Measurements from ENCODE around the gene PPP1R37. TPM values are rescaled to one million over a fixed set of nuclear protein-coding genes. Genes with fewer than 3 reads are reported as not detected.

Gene PPP1R37
- total RNA-seq, 3 donors from 2014 or later (not counting 1 experiment from before 2014, with no cell fraction given), result 23.8 to 29.3 (median 25.0) TPM

- ATAC-seq, result no peak
- 91% methylated on average over 6 of the region's 6 CpGs for WGBS (ENCODE audit: insufficient coverage)
- Histone ChIP-seq H3K4me3 (ENCODE audit: low read length) (no peak overlapping the region), H3K27ac (ENCODE audit: low read length) (no peak overlapping the region), H3K36me3 (ENCODE audit: control insufficient read depth, insufficient read depth, low read length) (no peaks in the 10 kb centered on the region), H3K9me3 (ENCODE audit: control insufficient read depth, insufficient read depth, low read length) (no peaks in the 10 kb centered on the region), H3K4me1 (ENCODE audit: control insufficient read depth, insufficient read depth, low read length) (peaks cover 30% of the 10 kb centered on the region), H3K27me3 (ENCODE audit: control insufficient read depth, insufficient read depth, low read length) (no peaks in the 10 kb centered on the region)
- DNase-seq, result no peak
- Mint-ChIP-seq H3K4me1 (peaks cover 26 to 43% of the 10 kb centered on the region in 2 donors), H3K36me3 (no peaks in the 10 kb centered on the region), H3K9me3 (no peaks in the 10 kb centered on the region), H3K4me3 (no peak overlapping the region), H3K27ac (no peak overlapping the region), H3K27me3 (ENCODE audit: low read depth in 2 of 2) (no peaks in the 10 kb centered on the region)
- intact Hi-C loops (cut with micrococcal nuclease), result no loop called here
- TF ChIP-seq CTCF (IDR thresholded peaks at IDR 0.05), result no peak
These were observed 31.0 kb downstream of the PPP1R37 start for GRCh38 chr19:45124021-45124420.

DNA sequence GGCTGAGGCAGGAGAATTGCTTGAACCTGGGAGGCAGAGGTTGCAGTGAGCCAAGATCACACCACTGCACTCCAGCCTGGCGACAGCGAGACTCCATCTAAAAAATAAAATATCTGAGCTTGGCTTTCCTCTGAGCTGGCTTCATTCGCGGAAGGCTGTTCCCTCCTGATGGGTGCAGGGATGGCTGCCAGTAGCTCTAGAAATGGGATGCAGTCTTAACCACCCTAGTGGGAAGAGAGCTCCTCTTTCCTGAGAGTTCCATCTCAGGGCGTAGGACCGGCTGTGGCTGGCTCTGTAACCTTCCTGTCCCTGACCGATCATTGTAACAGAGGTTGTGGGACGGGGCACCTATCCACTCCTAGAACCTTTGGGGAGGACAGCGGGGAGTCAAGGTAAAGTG lies 32.4 kb downstream of the PPP1R37 start:
- Histone ChIP-seq H3K4me3 (ENCODE audit: low read length) (no peak overlapping the region), H3K27me3 (ENCODE audit: control insufficient read depth, insufficient read depth, low read length) (no peaks in the 10 kb centered on the region), H3K9me3 (ENCODE audit: control insufficient read depth, insufficient read depth, low read length) (no peaks in the 10 kb centered on the region), H3K27ac (ENCODE audit: low read length) (no peak overlapping the region), H3K36me3 (ENCODE audit: control insufficient read depth, insufficient read depth, low read length) (no peaks in the 10 kb centered on the region), H3K4me1 (ENCODE audit: control insufficient read depth, insufficient read depth, low read length) (peaks cover 23% of the 10 kb centered on the region)
- H3K9me3 Mint-ChIP-seq, result no peaks in the 10 kb centered on the region
- ATAC-seq, result no peak
- intact Hi-C loops (cut with micrococcal nuclease), result no loop called here
- DNase-seq, result no peak
- no peaks in the 10 kb centered on the region for H3K27me3 Mint-ChIP-seq (ENCODE audit: low read depth in 2 of 2)
- WGBS (ENCODE audit: insufficient coverage), result 96% methylated on average over 9 of the region's 9 CpGs
- H3K27ac Mint-ChIP-seq, result no peak overlapping the region
- peaks cover 25 to 42% of the 10 kb centered on the region in 2 donors for H3K4me1 Mint-ChIP-seq
- no peaks in the 10 kb centered on the region for H3K36me3 Mint-ChIP-seq
- no peak overlapping the region for H3K4me3 Mint-ChIP-seq
- no peak for TF ChIP-seq CTCF (IDR thresholded peaks at IDR 0.05)

GRCh38 chr19:45125975-45126493 lies 33.1 kb downstream of the PPP1R37 start:
- H3K4me3 ChIP-seq (ENCODE audit: low read length), result no peak overlapping the region
- no peaks in the 10 kb centered on the region for H3K36me3 ChIP-seq (ENCODE audit: control insufficient read depth, insufficient read depth, low read length)
- Mint-ChIP-seq H3K27me3 (ENCODE audit: low read depth in 2 of 2) (no peaks in the 10 kb centered on the region), H3K9me3 (no peaks in the 10 kb centered on the region), H3K27ac (no peak overlapping the region), H3K4me1 (peaks cover 21 to 39% of the 10 kb centered on the region in 2 donors), H3K4me3 (no peak overlapping the region), H3K36me3 (no peaks in the 10 kb centered on the region)
- H3K4me1 ChIP-seq (ENCODE audit: control insufficient read depth, insufficient read depth, low read length), result peaks cover 21% of the 10 kb centered on the region
- H3K27ac ChIP-seq (ENCODE audit: low read length), result no peak overlapping the region
- intact Hi-C loops (cut with micrococcal nuclease), result no loop called here
- peak; percentile 80 to 94 (median 91) for ATAC-seq
- peak; percentile 77 for TF ChIP-seq CTCF (IDR thresholded peaks at IDR 0.05)
- peak; percentile 58 to 81 for DNase-seq
- WGBS (ENCODE audit: insufficient coverage), result 57% methylated on average over 12 of the region's 12 CpGs
- H3K27me3 ChIP-seq (ENCODE audit: control insufficient read depth, insufficient read depth, low read length), result no peaks in the 10 kb centered on the region
- H3K9me3 ChIP-seq (ENCODE audit: control insufficient read depth, insufficient read depth, low read length), result no peaks in the 10 kb centered on the region

DNA sequence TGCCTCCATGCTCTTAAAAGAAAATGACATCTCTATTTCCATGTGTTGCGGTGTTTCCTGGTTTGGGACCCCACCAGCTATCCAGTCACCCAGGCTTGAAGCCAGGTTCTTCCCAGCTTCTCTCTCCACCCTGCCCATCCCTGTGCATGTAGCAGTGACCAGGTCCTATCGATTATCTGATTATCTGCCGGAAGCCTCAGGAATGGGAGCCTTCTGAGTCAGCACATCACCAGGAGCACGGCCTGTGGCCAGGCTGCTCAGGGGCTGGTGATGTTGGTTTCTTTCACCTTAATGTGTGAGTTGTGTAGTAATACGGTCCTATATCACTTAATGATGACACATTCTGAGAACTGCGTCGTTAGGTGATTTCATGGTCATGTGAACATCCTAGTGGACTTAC lies 33.7 kb downstream of the PPP1R37 start:
- Histone ChIP-seq H3K36me3 (ENCODE audit: control insufficient read depth, insufficient read depth, low read length) (no peaks in the 10 kb centered on the region), H3K4me3 (ENCODE audit: low read length) (no peak overlapping the region), H3K4me1 (ENCODE audit: control insufficient read depth, insufficient read depth, low read length) (peaks cover 15% of the 10 kb centered on the region), H3K27me3 (ENCODE audit: control insufficient read depth, insufficient read depth, low read length) (no peaks in the 10 kb centered on the region), H3K9me3 (ENCODE audit: control insufficient read depth, insufficient read depth, low read length) (no peaks in the 10 kb centered on the region), H3K27ac (ENCODE audit: low read length) (no peak overlapping the region)
- no peak for ATAC-seq
- Mint-ChIP-seq H3K4me3 (no peak overlapping the region), H3K4me1 (peaks cover 14 to 32% of the 10 kb centered on the region in 2 donors), H3K27ac (no peak overlapping the region), H3K9me3 (no peaks in the 10 kb centered on the region), H3K36me3 (no peaks in the 10 kb centered on the region), H3K27me3 (ENCODE audit: low read depth in 2 of 2) (no peaks in the 10 kb centered on the region)
- WGBS (ENCODE audit: insufficient coverage), result 92% methylated on average over 7 of the region's 7 CpGs
- no peak for TF ChIP-seq CTCF (IDR thresholded peaks at IDR 0.05)
- intact Hi-C loops (cut with micrococcal nuclease), result no loop called here
- DNase-seq, result no peak

Data from natural killer cell (primary cell).